ENCODE data around the gene DDO. TPM values are rescaled to one million over a fixed set of nuclear protein-coding genes. Genes with fewer than 3 reads are reported as not detected.

Gene DDO
- total RNA-seq = 1 to 10 TPM; 3.3 to 9.8 (median 4.0) TPM

GRCh38 chr6:110415086-110415916, at the start of gene DDO:
Gene DDO (minus strand): TSS chr6:110415575. CDS start chr6:110413462, 2,113 bp downstream.
- H3K27me3 ChIP-seq = no peaks in the 10 kb centered on the region
- no peaks in the 10 kb centered on the region for H3K9me3 ChIP-seq
- H3K27ac ChIP-seq = peak within 1 kb of the TSS in 3 of 4 donors; percentile 60 to 86 (median 74)
- H3K4me1 ChIP-seq = peaks cover 0 to 7% (median 0%) of the 10 kb centered on the region in 4 donors
- no peak for TF ChIP-seq POLR2A (IDR thresholded peaks at IDR 0.05)
- TF ChIP-seq CTCF (IDR thresholded peaks at IDR 0.05) = no peak
- DNase-seq = peak in 2 of 3 donors; percentile 76 to 82
- no peaks in the 10 kb centered on the region for H3K36me3 ChIP-seq
- H3K4me3 ChIP-seq = peak within 1 kb of the TSS in 3 of 4 donors; percentile 18 to 59 (median 51)

GRCh38 chr6:110462884-110463481, 47.6 kb upstream of the DDO start:
- Histone ChIP-seq H3K9me3 (peaks cover 0 to 8% (median 0%) of the 10 kb centered on the region in 4 donors), H3K27ac (no peak overlapping the region), H3K4me3 (no peak overlapping the region), H3K27me3 (no peaks in the 10 kb centered on the region), H3K36me3 (no peaks in the 10 kb centered on the region), H3K4me1 (no peaks in the 10 kb centered on the region)
- no peak for TF ChIP-seq POLR2A (IDR thresholded peaks at IDR 0.05)
- TF ChIP-seq CTCF (IDR thresholded peaks at IDR 0.05) = no peak
- no peak for DNase-seq

GRCh38 chr6:110461376-110461775, 46.0 kb upstream of the DDO start:
- no peak for DNase-seq
- Histone ChIP-seq H3K36me3 (no peaks in the 10 kb centered on the region), H3K4me3 (no peak overlapping the region), H3K9me3 (peaks cover 0 to 8% (median 0%) of the 10 kb centered on the region in 4 donors), H3K4me1 (no peaks in the 10 kb centered on the region), H3K27me3 (no peaks in the 10 kb centered on the region), H3K27ac (no peak overlapping the region)
- TF ChIP-seq POLR2A (IDR thresholded peaks at IDR 0.05) (no peak), CTCF (IDR thresholded peaks at IDR 0.05) (no peak)

- Histone ChIP-seq H3K36me3 (no peaks in the 10 kb centered on the region), H3K27ac (no peak overlapping the region), H3K4me3 (no peak overlapping the region), H3K4me1 (no peaks in the 10 kb centered on the region), H3K9me3 (peaks cover 0 to 8% (median 0%) of the 10 kb centered on the region in 4 donors), H3K27me3 (no peaks in the 10 kb centered on the region)
- no peak for TF ChIP-seq CTCF (IDR thresholded peaks at IDR 0.05)
- no peak for TF ChIP-seq POLR2A (IDR thresholded peaks at IDR 0.05)
- no peak for DNase-seq
Measured at GRCh38 chr6:110459137-110459536, 43.8 kb upstream of the DDO start.

- TF ChIP-seq POLR2A (IDR thresholded peaks at IDR 0.05) = no peak
- no peak for TF ChIP-seq CTCF (IDR thresholded peaks at IDR 0.05)
- H3K27ac ChIP-seq = no peak overlapping the region
- no peak for DNase-seq
- no peaks in the 10 kb centered on the region for H3K4me1 ChIP-seq
- H3K36me3 ChIP-seq = no peaks in the 10 kb centered on the region
- H3K9me3 ChIP-seq = peaks cover 0 to 8% (median 0%) of the 10 kb centered on the region in 4 donors
- H3K27me3 ChIP-seq = no peaks in the 10 kb centered on the region
- H3K4me3 ChIP-seq = no peak overlapping the region
Measured at GRCh38 chr6:110458476-110458875, 43.1 kb upstream of the DDO start.
